Rectal smooth muscle tissue (tissue), 1 donor: Measurements from ENCODE around the gene ARL8B.

Experiments
- H3K27ac ChIP-seq: one replicate; pipeline ENCODE4 v1.7.0; 2013; ENCODE audit warnings: low read depth, low read length, inconsistent platforms
- H3K27me3 ChIP-seq: one replicate; pipeline ENCODE4 v1.7.0; 2013; ENCODE audit warnings: low read length; ENCODE audit not compliant: control insufficient read depth, insufficient read depth
- H3K36me3 ChIP-seq: one replicate; pipeline ENCODE4 v1.7.0; 2013; ENCODE audit warnings: low read length; ENCODE audit not compliant: control insufficient read depth, insufficient read depth
- H3K4me1 ChIP-seq: one replicate; pipeline ENCODE4 v1.7.0; 2013; ENCODE audit warnings: low read length; ENCODE audit not compliant: control insufficient read depth, insufficient read depth
- H3K4me3 ChIP-seq: one replicate; pipeline ENCODE4 v1.7.0; 2013; ENCODE audit warnings: low read length
- H3K9ac ChIP-seq: one replicate; pipeline ENCODE4 v1.7.0; 2013; ENCODE audit warnings: low read length

ARL8B gene

DNA sequence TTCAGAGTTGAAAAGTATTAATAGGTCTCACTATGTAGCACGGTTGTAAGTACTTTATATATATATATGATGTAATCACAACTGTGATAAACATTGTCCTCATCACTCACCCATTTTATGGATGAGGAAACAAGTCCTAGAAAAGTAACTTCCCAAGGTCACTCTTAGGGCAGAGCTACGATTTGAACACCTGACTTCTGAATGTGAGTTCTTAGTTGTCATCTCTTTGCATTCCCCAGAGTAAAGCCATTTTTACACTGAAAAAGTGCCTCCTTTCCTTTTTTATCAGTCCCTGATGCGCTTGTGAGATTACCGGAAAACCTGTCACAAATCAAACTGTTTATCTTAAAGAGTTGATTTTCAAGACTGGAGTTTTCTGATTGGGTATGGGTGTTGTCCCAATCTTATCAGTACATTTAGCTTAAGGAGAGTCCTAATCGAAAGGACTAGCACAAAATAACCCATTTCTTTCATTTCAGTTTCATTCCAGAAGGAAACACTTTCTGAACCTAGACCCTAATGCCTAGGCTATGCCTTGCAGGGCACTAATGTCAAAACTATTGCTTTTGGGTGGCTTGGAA is 63.1 kb downstream of the ARL8B start:
- no peak overlapping the region for H3K27ac ChIP-seq
- H3K27me3 ChIP-seq: no peaks in the 10 kb centered on the region
- H3K36me3 ChIP-seq: no peaks in the 10 kb centered on the region
- H3K4me3 ChIP-seq: no peak overlapping the region
- H3K9ac ChIP-seq: no peak overlapping the region
- H3K4me1 ChIP-seq: peaks cover 4% of the 10 kb centered on the region

- Histone ChIP-seq H3K9ac (no peak overlapping the region), H3K27me3 (no peaks in the 10 kb centered on the region), H3K4me3 (peak overlapping the region; percentile 84), H3K4me1 (peaks cover 4% of the 10 kb centered on the region), H3K36me3 (no peaks in the 10 kb centered on the region), H3K27ac (no peak overlapping the region)
Measured at GRCh38 chr3:5186089-5186857, 64.2 kb downstream of the ARL8B start.

DNA sequence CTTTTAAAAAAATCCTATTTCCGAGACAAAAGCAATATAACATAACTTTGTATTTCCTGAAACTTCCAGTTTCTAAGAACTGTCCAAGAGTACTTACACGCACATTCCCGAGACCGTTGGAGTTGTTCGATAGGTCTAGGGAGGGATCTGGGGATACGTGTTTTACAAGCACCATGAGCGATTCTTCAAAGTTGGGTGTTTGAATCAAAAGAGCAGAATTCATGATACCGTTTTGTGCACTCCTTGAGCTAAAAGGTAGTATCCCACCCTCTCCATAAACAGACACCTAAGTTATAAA is 64.7 kb downstream of the ARL8B start:
- H3K4me1 ChIP-seq: peaks cover 4% of the 10 kb centered on the region
- H3K27me3 ChIP-seq: no peaks in the 10 kb centered on the region
- peak overlapping the region; percentile 64 for H3K27ac ChIP-seq
- peak overlapping the region; percentile 84 for H3K4me3 ChIP-seq
- peak overlapping the region; percentile 40 for H3K9ac ChIP-seq
- no peaks in the 10 kb centered on the region for H3K36me3 ChIP-seq

DNA sequence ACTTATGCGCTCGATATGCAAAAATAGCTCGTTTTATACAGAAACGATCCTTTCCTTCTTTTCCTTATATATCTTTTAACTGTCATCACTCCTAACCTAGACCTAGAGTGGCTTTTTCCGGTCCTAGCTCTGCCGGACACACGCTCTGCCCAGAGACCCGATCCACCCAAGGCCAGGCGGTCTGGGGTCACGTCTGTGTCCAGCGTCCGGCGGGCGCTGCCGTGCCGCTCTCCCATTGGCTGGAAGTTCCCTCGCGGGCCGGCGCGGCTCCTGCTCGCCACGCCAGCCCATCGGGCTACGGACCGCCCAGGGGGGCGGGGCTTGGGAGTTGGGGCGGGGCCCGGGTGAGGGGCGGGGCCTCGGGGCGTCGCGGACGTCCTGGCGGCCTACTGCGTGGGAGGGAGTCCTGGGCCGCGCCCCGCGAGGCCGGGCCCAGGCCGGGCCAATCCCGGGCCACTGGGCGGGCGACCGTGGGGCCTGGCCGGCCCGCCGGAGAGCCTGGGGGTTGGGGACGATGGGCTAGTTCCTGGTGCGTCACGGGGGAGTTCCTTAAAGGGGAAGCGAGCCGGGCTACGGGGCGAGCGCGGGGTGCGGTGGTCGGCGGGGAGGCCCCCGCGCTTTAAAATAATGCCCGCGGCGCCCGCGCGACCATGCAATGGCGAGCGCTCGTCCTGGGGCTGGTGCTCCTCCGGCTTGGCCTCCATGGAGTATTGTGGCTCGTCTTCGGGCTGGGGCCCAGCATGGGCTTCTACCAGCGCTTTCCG is 65.2 kb downstream of the ARL8B start, which contains the start of gene EDEM1:
Gene EDEM1 (plus strand): TSS at position 552 of the 764 bp plus-strand sequence. CDS start 99 bp downstream, at position 651.
- Histone ChIP-seq H3K9ac (peak within 1 kb of the TSS; percentile 99), H3K36me3 (no peaks in the 10 kb centered on the region), H3K27ac (peak within 1 kb of the TSS; percentile 86), H3K27me3 (no peaks in the 10 kb centered on the region), H3K4me3 (peak within 1 kb of the TSS; percentile 89), H3K4me1 (peaks cover 4% of the 10 kb centered on the region)

DNA sequence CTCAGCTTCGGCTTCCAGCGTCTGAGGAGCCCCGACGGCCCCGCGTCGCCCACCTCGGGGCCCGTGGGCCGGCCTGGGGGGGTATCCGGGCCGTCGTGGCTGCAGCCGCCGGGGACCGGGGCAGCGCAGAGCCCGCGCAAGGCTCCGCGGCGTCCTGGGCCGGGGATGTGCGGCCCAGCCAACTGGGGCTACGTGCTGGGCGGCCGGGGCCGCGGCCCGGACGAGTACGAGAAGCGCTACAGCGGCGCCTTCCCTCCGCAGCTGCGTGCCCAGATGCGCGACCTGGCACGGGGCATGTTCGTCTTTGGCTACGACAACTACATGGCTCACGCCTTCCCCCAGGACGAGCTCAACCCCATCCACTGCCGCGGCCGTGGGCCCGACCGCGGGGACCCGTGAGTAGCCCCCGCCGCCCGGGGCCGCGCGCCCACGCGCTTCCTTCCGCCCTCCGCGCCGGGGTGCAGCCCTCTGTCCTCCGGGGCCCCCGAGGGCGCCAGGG is 65.9 kb downstream of the ARL8B start:
- peaks cover 4% of the 10 kb centered on the region for H3K4me1 ChIP-seq

GRCh38 chr3:5188419-5189221 is 66.5 kb downstream of the ARL8B start:
- Histone ChIP-seq H3K36me3 (no peaks in the 10 kb centered on the region), H3K27me3 (no peaks in the 10 kb centered on the region), H3K4me3 (peak overlapping the region; percentile 89), H3K4me1 (peaks cover 4% of the 10 kb centered on the region), H3K9ac (peak overlapping the region; percentile 99), H3K27ac (peak overlapping the region; percentile 86)

More for the DNA sequence above, 65.9 kb downstream of the ARL8B start:
- Histone ChIP-seq H3K36me3 (no peaks in the 10 kb centered on the region), H3K4me3 (peak overlapping the region; percentile 89), H3K27ac (peak overlapping the region; percentile 86), H3K9ac (peak overlapping the region; percentile 99), H3K27me3 (no peaks in the 10 kb centered on the region)

DNA sequence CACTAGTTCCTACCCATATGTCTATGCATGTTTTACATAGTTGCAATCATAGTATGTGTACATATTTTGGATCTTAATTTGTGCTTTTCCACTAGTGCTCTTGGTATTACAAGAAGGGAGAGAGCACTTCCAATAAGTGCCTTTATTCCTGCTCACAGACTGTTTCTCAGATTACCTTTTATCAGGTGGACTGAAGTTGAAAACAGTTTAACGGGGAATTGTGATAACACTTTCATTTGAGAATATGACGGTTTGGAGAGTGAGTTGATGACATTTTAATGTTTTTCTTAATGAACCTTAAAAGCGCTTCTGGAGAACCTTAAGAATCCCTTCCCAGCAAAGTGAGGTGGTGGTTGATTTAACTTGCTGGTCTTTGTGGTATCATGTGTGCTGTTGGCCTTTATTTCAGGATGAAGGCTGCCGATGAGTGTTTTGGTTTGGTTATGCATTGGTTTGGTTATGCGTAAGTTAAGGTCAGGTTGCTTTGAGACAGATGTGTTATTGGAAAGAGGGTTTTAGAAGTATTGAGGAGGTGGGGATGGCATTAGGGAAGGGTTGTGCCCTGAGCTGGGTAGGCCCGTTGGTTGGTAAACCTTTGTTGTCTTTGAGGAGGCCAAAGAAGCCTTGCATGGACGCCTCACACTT is 68.2 kb downstream of the ARL8B start:
- H3K27ac ChIP-seq: no peak overlapping the region
- H3K9ac ChIP-seq: no peak overlapping the region
- peaks cover 4% of the 10 kb centered on the region for H3K4me1 ChIP-seq
- H3K36me3 ChIP-seq: no peaks in the 10 kb centered on the region
- H3K4me3 ChIP-seq: peak overlapping the region; percentile 14
- H3K27me3 ChIP-seq: no peaks in the 10 kb centered on the region

- Histone ChIP-seq H3K9ac (no peak overlapping the region), H3K27ac (no peak overlapping the region), H3K36me3 (no peaks in the 10 kb centered on the region), H3K4me3 (no peak overlapping the region), H3K4me1 (peaks cover 4% of the 10 kb centered on the region), H3K27me3 (no peaks in the 10 kb centered on the region)
Measured at GRCh38 chr3:5191555-5192304, 69.6 kb downstream of the ARL8B start.

GRCh38 chr3:5192571-5193365 is 70.7 kb downstream of the ARL8B start:
- Histone ChIP-seq H3K4me1 (peaks cover 4% of the 10 kb centered on the region), H3K27ac (no peak overlapping the region), H3K9ac (no peak overlapping the region)

DNA sequence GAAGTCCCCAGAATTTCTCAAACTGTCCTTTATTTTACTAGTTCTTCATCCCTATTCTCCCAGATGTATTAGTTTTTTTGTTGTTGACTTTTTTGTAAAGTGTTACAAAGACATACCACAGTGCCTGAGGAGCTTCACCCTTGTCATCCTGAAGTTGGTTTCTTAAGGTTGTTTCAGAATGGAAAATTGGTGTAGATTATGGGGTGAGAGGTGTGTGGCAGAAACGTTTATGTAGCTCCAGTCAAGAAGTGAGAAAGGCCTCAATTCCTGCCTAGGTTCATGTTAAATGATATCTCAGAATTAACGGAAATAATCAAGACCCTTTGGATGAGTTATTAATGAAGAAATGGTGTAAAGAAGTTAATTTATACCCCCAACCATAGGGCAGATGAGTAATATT is 72.2 kb downstream of the ARL8B start:
- Histone ChIP-seq H3K36me3 (no peaks in the 10 kb centered on the region), H3K27me3 (no peaks in the 10 kb centered on the region), H3K4me1 (no peaks in the 10 kb centered on the region), H3K9ac (no peak overlapping the region), H3K27ac (no peak overlapping the region), H3K4me3 (no peak overlapping the region)

More at GRCh38 chr3:5192571-5193365, 70.7 kb downstream of the ARL8B start:
- Histone ChIP-seq H3K36me3 (no peaks in the 10 kb centered on the region), H3K27me3 (no peaks in the 10 kb centered on the region), H3K4me3 (no peak overlapping the region)
